CD4-positive, alpha-beta T cell treated with Interleukin-10 for 1 hour (primary cell): ENCODE results near the gene SETDB2.
A peak's percentile ranks its signal among the peaks of the same experiment; 100 is the strongest.

Experiments used
- DNase-seq: peaks from one replicate; pipeline ENCODE4 v3.0.0-alpha.2; 2020

SETDB2 gene, protein sequence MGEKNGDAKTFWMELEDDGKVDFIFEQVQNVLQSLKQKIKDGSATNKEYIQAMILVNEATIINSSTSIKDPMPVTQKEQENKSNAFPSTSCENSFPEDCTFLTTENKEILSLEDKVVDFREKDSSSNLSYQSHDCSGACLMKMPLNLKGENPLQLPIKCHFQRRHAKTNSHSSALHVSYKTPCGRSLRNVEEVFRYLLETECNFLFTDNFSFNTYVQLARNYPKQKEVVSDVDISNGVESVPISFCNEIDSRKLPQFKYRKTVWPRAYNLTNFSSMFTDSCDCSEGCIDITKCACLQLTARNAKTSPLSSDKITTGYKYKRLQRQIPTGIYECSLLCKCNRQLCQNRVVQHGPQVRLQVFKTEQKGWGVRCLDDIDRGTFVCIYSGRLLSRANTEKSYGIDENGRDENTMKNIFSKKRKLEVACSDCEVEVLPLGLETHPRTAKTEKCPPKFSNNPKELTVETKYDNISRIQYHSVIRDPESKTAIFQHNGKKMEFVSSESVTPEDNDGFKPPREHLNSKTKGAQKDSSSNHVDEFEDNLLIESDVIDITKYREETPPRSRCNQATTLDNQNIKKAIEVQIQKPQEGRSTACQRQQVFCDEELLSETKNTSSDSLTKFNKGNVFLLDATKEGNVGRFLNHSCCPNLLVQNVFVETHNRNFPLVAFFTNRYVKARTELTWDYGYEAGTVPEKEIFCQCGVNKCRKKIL

DNA sequence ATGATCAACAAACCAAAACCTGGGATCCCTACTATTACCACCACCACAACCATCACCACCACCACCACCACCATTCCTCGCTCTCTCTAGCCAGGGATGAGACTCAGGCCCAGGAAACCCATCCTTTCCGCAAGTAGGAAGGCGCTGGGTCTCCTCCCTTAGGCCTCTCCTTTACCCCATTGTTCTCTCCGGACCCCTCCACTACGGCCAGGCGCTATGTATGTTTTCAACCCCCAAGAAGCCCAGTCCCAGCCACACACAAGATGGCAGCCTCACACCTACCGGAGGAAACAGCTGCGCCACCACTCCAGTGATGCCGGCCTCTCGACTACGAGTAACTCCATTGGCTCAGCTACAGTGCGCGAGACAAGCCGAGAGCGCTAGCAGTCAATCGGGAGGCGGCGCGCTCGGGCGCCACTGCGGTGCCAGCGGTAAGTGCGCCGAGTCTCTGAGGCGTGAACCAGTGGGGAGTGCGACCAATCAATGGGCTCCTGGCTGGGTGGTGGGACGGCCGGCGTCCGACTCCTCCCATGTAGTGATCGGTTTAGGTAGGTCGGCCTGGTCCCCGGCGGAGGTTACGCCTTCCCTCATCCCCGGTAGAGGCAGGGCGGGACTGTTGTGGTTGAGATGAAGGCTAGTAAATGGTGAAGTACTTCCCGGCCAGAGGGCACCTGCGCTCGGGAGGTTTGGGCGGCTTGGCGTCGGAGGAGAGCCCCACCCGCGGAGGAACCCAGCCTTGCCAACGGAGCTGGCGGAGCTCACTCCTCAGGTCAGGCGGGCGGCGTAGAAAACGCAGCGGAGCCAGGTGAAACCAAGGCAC is at the start of gene SETDB2, which contains the start of gene CAB39L:
SETDB2 (plus strand) TSS at position 571 of the 820 bp plus-strand sequence. CDS start 7,620 bp downstream, outside the sequence.
CAB39L (minus strand) TSS at position 361 of the 820 bp plus-strand sequence. CDS start 61,154 bp downstream, outside the sequence.
- DNase-seq: peak; percentile 100

DNA sequence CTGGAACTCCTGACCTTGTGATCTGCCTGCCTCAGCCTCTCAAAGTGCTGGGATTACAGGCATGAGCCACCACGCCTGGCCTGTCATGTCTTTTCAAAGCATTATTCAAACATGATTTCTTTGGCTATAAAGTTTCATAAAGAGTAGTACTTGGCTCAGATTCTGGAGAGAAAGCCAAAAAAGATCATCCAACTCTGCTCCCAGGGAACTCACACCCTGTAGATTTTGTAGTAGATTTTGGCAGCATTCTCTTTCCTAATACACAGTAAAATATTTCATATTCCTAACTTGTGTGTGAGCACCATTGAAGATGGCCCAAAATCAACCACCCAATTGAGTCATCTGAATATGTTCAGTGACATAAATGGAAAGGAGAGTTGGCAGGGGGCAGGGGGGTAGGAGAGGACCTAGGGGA is 48.6 kb upstream of the SETDB2 start:
- no peak for DNase-seq

DNA sequence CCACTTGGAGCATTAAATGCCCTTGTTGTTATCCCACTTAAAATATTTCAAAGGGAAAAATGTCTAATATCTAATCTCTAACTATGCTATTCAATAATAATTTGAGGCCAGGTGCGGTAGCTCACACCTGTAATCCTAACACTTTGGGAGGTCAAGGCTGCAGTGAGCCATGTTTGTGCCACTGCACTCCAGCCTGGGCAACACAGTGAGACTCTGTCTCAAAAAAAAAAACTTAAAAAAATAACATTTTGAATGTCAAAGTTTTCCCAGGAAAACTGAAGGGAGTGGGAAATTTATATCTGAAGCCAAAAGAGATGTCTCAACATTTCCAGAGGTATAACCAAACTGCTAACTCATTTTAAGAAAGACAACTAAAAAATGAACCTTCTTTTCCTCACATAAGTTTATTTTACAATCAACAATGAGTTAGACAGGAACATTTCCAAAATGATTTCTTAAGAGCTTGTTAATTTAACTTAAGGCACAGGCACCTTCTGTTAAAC is 48.1 kb upstream of the SETDB2 start:
- no peak for DNase-seq

DNA sequence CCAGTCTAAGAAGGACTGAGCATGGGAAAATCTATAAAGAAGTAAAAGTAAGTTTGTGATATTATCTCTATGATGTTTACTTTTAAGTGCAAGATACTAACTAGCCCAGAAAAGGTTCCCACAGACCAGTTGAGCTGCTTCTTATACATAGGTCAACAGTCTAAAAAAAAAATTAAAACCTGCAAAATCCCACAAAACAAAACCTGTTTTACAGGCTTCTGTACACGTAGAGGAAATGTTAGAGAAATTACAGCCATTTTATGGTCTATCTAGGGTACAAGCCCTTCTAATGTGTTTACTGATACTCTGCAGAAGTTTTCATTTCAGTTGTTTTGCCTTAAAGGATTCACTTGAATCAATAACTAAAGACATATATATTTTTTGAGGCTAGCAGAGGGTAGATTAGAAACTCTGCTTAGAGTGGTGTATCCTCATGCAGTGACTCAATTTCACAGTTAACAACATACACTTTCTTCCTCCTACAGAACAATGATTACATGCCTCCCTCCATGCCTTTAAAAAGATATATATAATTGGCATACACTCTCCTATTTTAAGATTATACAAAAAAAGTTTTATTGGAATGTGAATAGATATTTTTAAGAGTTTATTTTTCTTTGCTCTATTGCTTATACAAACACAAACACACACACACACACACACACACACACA is 44.1 kb upstream of the SETDB2 start:
- DNase-seq: no peak

DNA sequence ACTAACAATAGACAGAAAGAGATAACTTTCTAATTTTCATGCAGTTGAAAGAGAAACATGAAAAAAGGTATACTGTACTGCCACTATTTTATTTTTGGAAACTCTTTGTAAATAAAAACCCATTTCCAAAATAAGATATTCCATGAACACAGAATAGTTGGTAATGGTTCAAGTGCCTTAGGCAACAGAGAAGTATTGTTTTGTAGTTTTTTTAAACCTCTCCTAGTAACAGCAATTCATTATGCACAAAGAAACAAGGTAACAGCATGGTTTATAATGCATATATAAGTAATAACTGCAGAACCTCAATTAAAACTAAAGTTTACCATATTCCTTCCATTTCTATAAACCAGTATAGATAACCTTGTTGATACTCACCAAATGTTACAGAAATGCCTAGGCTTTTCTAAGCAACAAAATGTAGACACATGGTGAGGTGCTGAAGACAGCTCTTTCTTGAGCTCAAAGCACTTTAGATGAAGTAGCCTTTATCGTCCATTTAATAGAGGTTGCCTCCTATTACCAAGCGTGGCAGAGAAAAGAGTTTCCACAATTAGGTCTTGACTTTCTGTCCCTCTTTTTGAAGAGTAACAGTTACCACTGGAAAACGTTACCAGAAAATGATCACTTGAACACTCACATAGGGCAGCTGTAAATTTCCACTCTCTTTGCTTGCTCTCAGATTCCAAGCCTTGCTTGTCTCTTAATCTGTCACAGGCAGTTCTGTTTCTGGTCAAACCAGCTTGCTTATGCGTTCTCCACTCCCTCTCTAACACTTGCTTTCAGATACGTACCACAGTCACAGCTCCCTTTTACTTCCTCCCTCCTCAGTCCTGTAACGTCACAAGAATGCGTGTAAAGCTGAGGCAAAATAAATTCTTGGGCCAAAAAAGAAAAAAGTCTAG is 43.1 kb upstream of the SETDB2 start:
- no peak for DNase-seq

DNA sequence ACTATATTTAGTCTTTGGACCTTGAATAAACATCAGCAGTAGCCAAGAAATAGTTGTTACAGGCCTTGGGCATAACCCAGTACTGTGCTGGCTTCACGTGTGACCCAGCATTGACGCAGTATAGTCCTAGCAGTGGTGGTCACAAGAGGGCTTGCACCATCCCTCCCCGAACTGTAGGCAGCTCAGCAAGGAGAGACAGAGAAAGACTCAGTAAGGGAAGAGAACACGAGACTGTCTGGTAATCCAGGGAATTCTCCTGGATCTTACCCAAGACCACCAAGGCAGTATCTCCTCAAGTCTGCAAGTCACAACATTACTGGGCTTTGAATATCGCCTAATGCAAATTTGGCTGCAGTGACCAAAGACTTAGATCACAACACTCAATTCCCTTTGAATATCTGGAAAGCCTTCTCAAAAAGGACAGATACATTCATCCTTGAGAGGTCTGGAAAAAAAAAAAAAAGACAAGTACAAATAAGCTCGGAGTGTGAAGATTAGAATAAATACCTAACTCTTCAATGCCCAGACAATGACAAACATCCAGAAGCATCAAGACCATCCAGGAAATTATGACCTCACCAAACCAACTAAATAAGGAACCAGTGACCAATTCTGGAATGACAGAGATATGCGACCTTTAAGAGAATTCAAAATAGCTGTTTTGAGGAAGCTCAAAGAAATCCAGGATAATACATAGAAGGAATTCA is 39.9 kb upstream of the SETDB2 start:
- no peak for DNase-seq

DNA sequence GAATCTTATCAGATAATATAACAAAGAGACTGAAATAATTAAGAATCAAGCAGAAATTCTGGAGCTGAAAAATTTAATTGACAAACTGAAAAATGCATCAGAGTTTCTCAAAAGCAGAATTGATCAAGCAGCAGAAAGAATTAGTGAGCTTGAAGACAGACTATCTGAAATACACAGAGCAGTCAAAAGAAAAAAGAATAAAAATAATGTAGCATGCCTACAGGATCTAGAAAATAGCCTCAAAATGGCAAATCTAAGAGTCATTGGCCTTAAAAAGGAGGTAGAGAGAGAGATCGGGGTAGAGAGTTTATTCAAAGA is 39.4 kb upstream of the SETDB2 start:
- no peak for DNase-seq

DNA sequence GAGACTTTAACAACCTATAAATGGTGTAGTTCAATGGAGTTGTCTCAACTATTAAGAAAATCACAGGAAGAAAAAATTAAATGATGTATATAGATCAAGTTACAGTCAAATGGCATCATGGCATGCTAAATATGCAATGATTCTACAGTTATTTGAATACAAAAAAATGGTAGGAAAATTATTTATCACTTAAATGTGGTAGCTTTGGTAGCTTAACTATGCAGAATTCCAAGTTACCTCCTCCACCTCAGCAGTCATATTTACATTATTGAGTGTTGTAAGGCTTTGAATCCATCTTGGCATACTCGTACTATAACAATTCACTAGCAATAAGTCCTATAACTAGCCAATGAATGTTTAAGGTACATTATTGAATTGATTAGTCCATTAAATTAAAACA is 37.0 kb upstream of the SETDB2 start:
- no peak for DNase-seq

DNA sequence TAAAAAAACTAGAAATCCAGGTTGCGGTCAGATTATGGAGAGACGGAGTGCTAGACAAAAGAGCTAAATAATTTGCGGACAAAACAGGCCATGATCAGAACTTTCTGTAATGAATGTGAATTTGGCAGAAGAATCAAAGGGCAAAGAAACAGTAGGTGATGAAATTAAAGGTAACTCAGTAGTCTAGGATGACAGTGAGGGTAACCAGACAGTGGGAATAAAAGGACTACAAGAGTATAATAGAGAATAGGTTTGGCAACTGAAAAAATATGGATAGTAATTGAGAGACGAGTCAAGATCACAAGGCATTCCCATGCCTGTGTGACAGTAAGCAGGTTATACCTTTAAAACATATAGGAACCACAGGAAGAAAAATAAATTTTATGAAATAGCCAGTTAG is 36.1 kb upstream of the SETDB2 start:
- no peak for DNase-seq

DNA sequence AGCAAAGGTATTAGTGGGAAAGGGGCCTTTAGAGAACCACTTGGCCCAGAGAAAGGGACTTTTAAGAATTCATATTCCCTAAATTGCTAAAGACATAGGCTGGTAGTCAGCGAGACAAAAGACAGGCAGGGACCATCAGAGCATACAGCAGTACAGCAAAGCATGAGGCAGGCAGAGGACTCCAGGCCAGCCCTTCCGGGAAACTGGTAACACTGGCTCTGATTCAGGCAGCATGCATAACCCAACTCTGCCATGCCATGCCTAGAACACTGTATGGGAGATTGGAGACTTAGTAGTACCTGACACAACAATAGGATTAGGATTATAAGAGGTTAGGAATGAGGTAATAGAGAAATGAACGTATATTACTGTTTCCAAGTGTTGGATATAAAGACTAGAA is 35.1 kb upstream of the SETDB2 start:
- DNase-seq: no peak

DNA sequence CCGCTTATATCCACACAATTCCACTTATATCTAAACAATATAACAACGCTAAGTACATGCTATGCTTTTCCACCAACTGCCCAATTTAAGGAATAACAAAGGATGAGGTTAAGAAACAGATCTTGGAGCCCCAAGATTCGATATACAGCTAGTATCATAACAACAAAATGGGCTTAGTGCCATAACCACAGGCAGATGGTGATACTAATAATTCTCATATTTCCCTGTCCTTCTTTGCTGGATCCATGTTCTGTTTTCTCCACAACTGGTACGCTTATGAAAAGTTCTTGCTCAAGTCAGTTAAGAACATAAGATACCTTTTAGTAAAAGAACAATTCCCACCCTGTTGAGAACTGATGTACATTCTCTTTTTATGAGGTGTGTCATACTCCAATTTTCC is 34.1 kb upstream of the SETDB2 start:
- no peak for DNase-seq

DNA sequence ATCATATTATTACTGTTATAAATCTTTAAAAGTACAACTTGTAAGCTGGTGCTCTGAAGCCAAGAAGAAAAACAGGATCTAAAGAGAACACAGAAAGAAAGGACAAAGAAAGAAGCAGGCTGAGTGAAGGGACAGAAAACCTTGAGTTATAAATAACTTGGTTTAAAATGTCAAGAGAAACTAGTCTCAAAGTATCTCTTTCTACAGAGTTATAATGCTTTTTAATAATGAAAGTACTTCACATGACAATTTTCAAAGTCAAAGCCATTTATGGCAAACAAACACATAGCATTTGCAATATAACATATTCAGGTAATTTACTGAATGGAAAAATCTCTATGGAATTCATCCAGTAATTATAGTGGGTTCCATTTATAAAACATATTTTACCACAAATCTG is 33.6 kb upstream of the SETDB2 start:
- DNase-seq: no peak

DNA sequence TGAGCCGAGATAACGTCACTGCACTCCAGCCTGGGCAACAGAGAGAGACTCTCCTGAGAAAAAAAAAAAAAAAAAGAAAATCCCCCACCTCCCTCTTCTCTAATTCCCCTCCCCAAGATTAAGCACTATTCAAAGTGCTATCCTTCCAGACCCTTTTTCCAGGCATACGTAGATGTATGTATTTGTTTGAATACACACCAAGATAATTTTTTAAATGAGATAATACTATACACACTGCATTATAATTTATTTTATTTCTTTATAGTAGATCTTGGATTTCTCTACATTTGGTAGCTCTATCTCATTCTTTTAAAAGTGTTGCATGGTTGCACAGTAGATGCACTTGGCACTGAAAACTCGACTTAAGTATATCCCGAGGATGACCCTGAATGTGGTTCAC is 32.7 kb upstream of the SETDB2 start:
- no peak for DNase-seq

DNA sequence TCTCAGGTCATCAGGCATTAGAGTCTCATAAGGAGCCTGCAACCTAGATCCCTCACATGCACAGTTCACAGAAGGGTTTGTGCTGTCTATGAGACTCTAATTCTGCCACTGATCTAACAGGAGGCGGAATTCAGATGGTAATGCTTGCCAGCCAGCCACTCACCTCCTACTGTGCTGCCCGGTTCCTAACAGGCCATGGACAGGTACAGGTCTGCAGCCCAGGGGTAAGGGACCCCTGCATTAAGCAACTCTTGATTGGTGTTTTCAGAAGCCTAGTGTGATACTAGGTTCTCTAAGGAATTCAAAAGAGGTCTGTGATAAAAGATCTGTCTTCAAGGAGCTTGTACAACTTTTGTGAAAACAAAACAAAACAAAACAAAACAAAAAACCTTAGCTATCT is 31.3 kb upstream of the SETDB2 start:
- DNase-seq: no peak

DNA sequence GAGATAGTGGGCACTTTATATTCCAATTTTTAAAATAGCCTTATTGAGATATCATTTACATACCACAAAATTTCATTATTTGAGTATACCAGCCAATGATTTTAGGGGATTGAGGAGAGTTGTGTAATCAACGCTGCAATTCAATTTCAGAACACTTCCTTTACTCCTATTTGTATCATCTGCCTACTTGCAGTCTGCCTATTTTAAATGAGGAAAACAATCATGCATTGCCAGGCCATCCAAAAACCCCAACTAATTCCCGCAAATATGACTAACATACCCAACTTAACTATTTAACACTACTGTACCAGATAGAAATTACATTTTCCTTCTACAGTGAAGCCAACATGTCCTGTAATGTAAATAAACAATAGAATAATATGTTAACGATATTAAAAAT is 26.9 kb upstream of the SETDB2 start:
- DNase-seq: no peak

DNA sequence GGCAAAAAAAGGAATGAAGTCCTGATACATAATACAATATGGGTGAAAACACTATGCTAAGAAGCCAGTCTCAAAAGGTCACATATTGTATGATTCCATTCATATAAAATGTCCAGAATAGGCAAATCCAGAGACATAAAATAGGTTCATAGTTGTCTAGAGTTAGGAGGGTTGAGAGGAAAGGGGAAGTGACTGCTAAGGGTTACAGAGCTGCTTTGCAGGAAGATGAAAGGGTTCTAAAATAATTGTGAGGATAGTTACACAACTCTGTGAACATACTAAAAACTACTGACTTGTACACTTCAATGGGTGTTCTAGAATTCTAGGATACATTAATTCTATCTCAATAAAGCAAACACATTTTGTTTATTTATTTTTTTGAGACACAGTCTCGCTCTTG is 25.9 kb upstream of the SETDB2 start:
- no peak for DNase-seq

DNA sequence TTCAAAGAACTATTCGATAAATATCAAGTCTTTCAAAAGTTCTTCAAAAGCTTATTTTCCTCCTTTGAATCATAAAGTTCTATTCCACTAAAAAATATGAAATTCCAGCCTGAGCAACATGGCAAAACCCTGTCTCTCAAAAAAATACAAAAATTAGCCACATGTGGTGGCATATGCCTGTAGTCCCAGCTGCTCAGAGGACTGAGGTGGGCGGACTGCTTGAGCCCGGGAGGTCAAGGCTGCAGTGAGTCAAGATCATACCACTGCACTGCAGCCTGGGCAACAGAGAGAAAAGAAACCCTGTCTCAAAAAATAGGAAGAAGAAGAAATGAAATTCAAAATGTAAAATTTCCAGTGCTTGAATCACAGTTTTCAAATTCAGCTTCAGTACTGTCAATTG is 24.8 kb upstream of the SETDB2 start:
- no peak for DNase-seq

DNA sequence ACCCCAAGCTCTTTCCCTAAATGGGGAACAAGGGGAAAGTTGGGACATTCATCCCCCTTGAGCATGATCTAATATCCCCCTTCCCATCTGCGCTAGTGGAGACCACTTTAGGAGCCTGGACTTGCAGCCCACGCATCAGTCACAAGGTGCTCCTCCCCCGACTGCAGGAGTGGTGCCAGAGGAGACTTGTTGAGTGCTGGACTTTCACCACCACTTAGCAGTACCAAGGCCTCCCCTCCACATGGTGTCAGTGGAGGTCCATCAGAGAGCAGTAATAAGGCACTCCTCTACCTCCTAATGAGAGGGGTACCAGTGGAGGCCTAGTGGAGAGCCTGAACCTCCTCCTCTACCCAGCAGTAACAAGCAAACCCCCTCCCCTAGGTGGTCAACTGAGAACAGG is 22.7 kb upstream of the SETDB2 start:
- DNase-seq: peak; percentile 36

DNA sequence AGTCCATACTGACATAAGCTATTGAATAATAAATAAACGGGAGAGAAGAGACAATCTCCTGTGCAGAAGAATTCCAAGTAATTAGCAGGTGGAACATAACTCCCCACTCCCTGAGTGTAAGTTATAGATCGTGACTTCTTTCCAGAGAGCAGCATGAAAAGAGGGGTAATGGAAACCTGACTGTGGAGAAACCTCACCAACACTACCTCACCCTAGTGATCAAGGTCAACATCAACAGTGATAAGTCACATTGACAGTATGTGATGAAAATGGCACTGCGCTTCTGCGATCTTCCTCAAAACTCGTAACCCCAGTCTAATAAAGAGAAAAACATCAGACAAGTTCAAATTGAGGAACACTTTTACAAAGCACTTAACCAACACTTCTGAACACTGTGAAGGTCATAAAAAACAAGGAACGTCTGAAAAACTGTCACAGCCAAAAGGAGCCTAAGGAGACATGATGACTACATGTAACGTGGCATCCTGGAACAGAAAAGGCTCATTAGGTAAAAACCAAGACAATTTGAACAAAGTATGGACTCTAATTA is 20.0 kb upstream of the SETDB2 start:
- DNase-seq: no peak

DNA sequence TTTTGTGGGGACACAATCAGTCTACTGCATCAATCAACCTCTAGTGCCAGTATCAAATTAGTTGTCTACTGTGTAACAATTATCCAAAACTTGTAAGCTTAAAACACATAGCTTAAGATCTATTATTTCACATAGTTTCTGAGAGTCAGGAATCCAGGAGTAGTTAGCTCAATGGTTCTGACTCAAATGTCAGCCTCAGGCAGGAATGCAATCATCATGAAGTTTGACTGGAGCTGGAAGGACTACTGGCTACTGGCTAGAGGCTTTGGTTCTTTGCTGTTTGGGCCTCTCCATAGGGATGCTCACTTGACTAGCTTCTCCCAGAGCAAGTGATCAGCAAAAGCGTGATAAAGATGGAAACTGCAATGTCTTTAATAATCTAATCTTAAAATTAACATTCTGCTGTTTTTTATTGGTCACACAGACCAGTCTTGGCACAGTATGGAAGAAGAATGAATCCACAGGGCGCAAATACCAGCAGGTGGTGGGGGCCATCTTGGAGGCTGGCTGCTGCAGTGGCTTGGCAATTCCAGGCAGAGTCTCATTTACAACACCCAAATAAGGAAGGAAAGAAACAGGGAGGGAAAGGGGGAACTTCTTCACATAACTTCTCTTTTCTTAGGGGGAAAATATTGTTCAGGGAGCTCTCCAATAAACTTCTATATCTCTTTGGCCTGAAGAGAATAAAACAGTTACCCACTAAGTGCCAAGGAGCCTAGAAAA is 15.9 kb upstream of the SETDB2 start:
- no peak for DNase-seq
